ENCODE data around the gene CYSTM1.

CYSTM1 gene

DNA sequence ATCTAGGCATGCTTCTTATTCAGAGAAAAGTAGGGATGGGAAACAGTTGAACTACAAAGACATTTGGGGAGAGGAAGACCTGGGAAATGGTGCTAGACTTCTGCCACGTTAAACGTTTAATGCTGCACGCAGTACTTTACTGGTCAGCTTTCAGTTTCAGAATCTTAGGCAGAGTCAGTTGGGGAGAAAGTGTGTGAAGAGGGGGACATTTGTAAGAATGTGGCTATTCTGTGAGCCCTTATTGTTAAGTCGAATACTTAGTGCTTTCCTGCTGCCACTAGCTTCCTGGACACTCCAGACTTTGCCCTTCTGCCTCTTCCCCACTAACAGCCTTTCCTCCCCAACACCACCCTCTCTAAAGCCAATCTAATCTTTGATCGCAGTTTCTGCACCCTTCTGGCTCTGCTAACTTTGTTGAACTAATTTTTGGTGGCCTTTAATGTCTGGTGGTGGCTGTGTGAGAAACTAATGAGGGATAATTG lies 6.1 kb downstream of the CYSTM1 start:
- TF ChIP-seq, protein P1, sequence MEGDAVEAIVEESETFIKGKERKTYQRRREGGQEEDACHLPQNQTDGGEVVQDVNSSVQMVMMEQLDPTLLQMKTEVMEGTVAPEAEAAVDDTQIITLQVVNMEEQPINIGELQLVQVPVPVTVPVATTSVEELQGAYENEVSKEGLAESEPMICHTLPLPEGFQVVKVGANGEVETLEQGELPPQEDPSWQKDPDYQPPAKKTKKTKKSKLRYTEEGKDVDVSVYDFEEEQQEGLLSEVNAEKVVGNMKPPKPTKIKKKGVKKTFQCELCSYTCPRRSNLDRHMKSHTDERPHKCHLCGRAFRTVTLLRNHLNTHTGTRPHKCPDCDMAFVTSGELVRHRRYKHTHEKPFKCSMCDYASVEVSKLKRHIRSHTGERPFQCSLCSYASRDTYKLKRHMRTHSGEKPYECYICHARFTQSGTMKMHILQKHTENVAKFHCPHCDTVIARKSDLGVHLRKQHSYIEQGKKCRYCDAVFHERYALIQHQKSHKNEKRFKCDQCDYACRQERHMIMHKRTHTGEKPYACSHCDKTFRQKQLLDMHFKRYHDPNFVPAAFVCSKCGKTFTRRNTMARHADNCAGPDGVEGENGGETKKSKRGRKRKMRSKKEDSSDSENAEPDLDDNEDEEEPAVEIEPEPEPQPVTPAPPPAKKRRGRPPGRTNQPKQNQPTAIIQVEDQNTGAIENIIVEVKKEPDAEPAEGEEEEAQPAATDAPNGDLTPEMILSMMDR (IDR thresholded peaks at IDR 0.05), result no peak

DNA sequence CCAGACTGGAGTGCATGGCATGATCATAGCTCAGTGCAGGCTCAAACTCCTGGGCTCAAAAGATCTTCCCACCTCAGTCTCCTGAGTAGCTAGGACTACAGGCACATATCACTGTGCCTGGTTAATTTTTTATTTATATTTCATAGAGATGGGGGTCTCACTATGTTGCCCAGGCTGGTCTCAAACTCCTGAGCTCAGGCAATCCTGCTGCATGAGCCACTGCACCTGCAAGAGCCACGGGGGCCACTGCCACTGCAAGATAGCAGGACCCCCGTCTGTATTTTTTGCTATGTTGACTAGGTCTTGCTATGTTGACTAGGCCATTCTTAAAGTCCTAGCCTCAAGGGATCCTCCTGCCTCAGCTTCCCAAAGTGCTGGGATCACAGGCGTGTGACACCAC lies 6.5 kb downstream of the CYSTM1 start:
- TF ChIP-seq, protein P1 (IDR thresholded peaks at IDR 0.05), result no peak

DNA sequence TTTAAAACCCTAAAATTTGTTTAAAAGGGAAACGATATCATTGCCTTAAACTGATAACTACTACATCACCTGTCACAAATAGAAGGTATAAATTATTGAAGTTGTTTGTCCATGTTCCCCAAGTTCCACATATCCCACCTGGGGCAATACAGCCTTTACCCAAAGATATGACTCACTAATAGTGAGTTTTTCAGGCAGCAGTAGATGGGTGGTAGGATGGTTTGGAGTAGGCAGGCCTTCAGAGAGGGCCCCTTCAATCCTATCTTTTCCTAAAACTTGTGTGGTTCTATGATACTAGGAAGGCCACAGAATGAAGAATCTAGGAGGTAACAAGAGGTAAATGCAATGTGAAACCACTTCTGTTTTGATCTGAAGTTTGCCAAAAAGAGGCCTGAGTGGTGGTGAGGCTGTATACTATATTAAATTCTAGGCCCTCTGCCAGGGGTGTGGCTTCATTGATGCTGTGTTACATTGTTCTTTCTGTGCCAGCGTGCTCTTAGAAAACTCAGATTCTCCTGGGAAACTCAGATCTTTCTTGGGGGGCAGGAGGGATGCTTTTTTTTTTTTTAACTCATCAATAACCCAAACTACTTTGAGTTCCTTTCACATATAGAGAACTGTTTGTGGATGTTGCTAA lies 7.2 kb downstream of the CYSTM1 start:
- TF ChIP-seq, protein P1 (IDR thresholded peaks at IDR 0.05), result no peak

DNA sequence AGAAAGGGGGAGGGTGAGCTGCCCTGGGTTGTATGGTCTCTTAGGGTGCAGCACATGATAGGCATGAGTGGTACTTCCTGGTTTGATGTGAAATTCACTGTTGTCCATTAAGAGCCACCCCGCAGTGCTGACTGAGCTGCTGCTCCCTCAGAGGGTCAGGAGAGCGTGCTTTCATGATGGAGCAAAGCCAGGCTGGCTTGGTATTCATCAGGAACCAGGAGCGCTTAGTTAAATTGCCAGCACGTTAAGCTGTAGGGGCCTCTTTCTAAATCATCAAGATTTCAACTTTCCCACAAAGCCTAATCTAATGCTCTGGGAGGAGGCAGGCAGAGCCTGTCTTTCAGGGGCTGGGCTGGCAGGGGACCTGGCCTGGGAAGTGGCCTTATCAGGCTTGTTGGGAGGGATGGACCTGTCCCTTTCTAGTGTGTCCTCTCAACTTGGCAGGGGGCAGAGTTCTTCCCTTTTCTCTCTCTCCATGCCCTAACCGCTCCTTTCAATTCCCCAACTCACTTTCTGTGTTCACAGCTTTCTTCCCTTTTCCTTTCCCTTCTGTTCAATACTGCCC lies 7.9 kb downstream of the CYSTM1 start:
- TF ChIP-seq, protein P1 (IDR thresholded peaks at IDR 0.05), result no peak

DNA sequence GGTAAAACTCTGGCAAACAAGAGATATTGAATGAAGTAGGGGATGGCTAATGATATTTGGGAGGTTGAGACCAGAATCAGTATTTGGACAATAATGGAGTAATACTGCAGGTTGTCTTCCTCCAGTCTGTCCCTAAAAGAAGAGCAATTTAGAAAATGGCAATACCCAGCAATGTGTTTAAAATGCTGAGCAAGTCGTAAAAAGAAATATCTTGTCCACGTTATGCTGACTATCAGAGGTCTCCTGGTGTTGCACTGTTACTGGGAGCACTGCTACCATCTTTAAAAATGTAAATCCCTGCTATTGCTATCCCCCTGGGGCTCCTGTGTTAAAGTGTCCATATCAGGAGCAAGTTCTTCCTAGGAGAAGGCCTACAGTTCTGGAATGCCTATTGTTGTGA lies 10.4 kb downstream of the CYSTM1 start:
- TF ChIP-seq, protein P1 (IDR thresholded peaks at IDR 0.05), result no peak

DNA sequence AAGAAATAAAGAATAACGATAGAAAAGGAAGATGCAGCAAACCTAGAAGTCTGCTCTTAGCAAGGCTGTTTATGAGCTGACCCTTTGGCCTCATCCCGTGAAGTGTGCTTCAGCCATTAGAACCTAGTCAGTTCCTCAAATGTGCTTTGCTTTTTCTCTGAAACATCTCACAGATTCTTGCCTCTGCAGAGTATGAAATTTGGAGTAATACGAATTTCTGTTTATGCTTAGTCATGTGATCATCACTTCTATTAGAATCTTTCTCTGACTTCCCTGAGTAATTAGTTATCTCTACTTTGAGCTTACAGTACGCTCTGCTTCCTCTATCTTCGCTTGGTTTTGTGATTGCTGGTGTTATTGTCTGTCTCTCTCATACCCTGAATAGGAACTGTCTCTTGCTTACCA lies 11.3 kb downstream of the CYSTM1 start:
- TF ChIP-seq, protein P1 (IDR thresholded peaks at IDR 0.05), result no peak

DNA sequence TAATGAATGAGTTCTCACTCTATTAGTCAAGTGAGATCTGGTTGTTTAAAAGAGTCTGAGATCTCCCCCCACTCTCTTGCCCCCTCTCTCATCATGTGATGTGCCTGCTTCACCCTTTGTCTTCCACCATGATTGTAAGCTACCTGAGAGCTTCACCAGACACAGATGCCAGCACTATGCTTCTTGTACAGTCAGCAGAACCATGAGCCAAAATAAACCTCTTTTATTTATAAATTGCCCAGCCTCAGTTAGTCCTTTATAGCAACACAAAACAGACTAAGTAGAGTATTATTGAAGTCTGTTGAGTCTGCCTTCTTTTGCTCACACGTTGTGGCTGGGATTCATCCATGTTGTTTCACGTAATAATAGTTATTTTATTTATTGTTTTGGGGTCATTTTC lies 14.3 kb downstream of the CYSTM1 start:
- TF ChIP-seq, protein P1 (IDR thresholded peaks at IDR 0.05), result no peak

Data from LNCAP (cell line).